Esophagus squamous epithelium (tissue), 5 donors: ENCODE data around the gene ARPC1A. TPM values are rescaled to one million over a fixed set of nuclear protein-coding genes. Genes with fewer than 3 reads are reported as not detected.

Experiments used
- DNase-seq: peaks from one replicate; lab custom pipeline; 2025; lab: John Stamatoyannopoulos, UW
- H3K27ac ChIP-seq, 4 donors: fragments of 200-600 bp; sonication (generic); one replicate each; pipeline ENCODE4 v1.5.1; 2016 to 2019; ENCODE audit warnings: mild to moderate bottlenecking in 1 of 4
- H3K27me3 ChIP-seq, 4 donors: fragments of 200-600 bp; sonication (generic); 1 replicate in 3 of 4; 2 replicates in 1 of 4; pipeline versions ENCODE4 v1.5.1 to v1.6.0; 2017 to 2021; ENCODE audit warnings: antibody characterized with exemption in 1 of 4
- H3K36me3 ChIP-seq, 3 donors: fragments of 200-600 bp; sonication (generic); one replicate each; pipeline ENCODE4 v1.5.1; 2016 to 2019
- H3K4me1 ChIP-seq, 3 donors: fragments of 200-600 bp; sonication (generic); one replicate each; pipeline ENCODE4 v1.5.1; 2017 to 2019
- H3K4me3 ChIP-seq, 4 donors: fragments of 200-600 bp; sonication (generic); 1 replicate in 3 of 4; 2 replicates in 1 of 4; pipeline ENCODE4 v1.5.1; 2016 to 2019; ENCODE audit warnings: mild to moderate bottlenecking in 2 of 4, moderate library complexity in 1 of 4
- H3K9me3 ChIP-seq, 3 donors: fragments of 200-600 bp; sonication (generic); one replicate each; pipeline ENCODE4 v1.5.1; 2016 to 2019
- CTCF ChIP-seq, 6 experiments: fragments of 450-650 bp in 4 of 6; fragments of 200-600 bp in 2 of 6; sonication (generic) in 2 of 6; IDR thresholded peaks; one replicate each; pipeline ENCODE4 v1.5.1; 2016 to 2019; ENCODE audit warnings: antibody characterized with exemption in 6 of 6, mild to moderate bottlenecking in 4 of 6, moderate library complexity in 4 of 6
- POLR2A ChIP-seq, 4 donors: fragments of 450-650 bp; IDR thresholded peaks; one replicate each; pipeline ENCODE4 v1.6.1; 2017; ENCODE audit warnings: antibody characterized with exemption in 4 of 4, mild to moderate bottlenecking in 4 of 4, moderate library complexity in 3 of 4
- WGBS, 2 donors: methylation state at CpG; one replicate each; pipeline ENCODE4 v1.1.5; 2018; 5-methylcytosine and 5-hydroxymethylcytosine counted together
- intact Hi-C: fragments of 100-400 bp; cut with DNase I; formaldehyde crosslinking; loops from one replicate; pipeline ENCODE4 v1.15.0; 2022
- total RNA-seq, 4 donors: library from RNA; depleted of rRNA; stranded (reverse); fragments of >200 nt; gene quantifications; one replicate each; pipeline ENCODE4 v1.1.0, GENCODE V29; 2016
- donor health status: DM: yes; HTN: yes; CAD: no.

Gene ARPC1A
- total RNA-seq, 4 donors from 2014 or later, result 114 to 155 (median 154) TPM

GRCh38 chr7:99406557-99406956 is 80.9 kb downstream of the ARPC1A start:
- H3K4me3 ChIP-seq, result peak overlapping the region in 1 of 4 donors; percentile 74

GRCh38 chr7:99407872-99408378 is 82.2 kb downstream of the ARPC1A start:
- no peaks in the 10 kb centered on the region for H3K27me3 ChIP-seq
- peak overlapping the region; percentile 96 to 99 (median 98) for H3K27ac ChIP-seq
- no peak for DNase-seq
- H3K4me1 ChIP-seq, result peaks cover 22 to 58% (median 24%) of the 10 kb centered on the region in 3 donors
- H3K4me3 ChIP-seq, result peak overlapping the region; percentile 74 to 98 (median 92)
- 0% methylated on average over 24 to 28 of the region's 28 CpGs for WGBS, 2 donors
- no peak for TF ChIP-seq CTCF (IDR thresholded peaks at IDR 0.05)
- TF ChIP-seq POLR2A (IDR thresholded peaks at IDR 0.05), result no peak
- intact Hi-C loops, result no loop called here
- H3K36me3 ChIP-seq, result peaks cover 6 to 56% (median 19%) of the 10 kb centered on the region in 3 donors
- no peaks in the 10 kb centered on the region for H3K9me3 ChIP-seq

More at GRCh38 chr7:99406557-99406956, 80.9 kb downstream of the ARPC1A start:
- Histone ChIP-seq H3K4me1 (peaks cover 22 to 58% (median 24%) of the 10 kb centered on the region in 3 donors), H3K36me3 (peaks cover 6 to 56% (median 20%) of the 10 kb centered on the region in 3 donors), H3K27ac (peak overlapping the region in 1 of 4 donors; percentile 98), H3K9me3 (no peaks in the 10 kb centered on the region), H3K27me3 (no peaks in the 10 kb centered on the region)
- intact Hi-C loops, result no loop called here
- 70 to 83% methylated on average over 1 of the region's 1 CpG for WGBS, 2 donors
- DNase-seq, result no peak
- TF ChIP-seq POLR2A (IDR thresholded peaks at IDR 0.05) (no peak), CTCF (IDR thresholded peaks at IDR 0.05) (no peak)

GRCh38 chr7:99408379-99409191 is 82.9 kb downstream of the ARPC1A start, which contains the start of the genes BUD31 and PDAP1:
BUD31 (plus strand) TSS chr7:99408969; CDS start chr7:99411093, 2,124 bp downstream.
PDAP1 (minus strand) TSS chr7:99408597; CDS start chr7:99408548, 49 bp downstream.
- WGBS, 2 donors, result 1 to 5% methylated on average over 12 to 26 of the region's 72 CpGs
- peak in 3 of 4 donors; percentile 68 to 78 (median 72) for TF ChIP-seq POLR2A (IDR thresholded peaks at IDR 0.05)
- TF ChIP-seq CTCF (IDR thresholded peaks at IDR 0.05), result peak in 3 of 6 experiments; percentile 21 to 44 (median 41)
- Histone ChIP-seq H3K9me3 (no peaks in the 10 kb centered on the region), H3K27me3 (no peaks in the 10 kb centered on the region), H3K4me1 (peaks cover 22 to 58% (median 24%) of the 10 kb centered on the region in 3 donors), H3K36me3 (peaks cover 6 to 56% (median 20%) of the 10 kb centered on the region in 3 donors), H3K4me3 (peak within 1 kb of the TSS; percentile 74 to 98 (median 92)), H3K27ac (peak within 1 kb of the TSS; percentile 96 to 99 (median 98))
- intact Hi-C loops, result no loop called here
- DNase-seq, result peak; percentile 67

- H3K4me3 ChIP-seq, result peak overlapping the region; percentile 74 to 98 (median 92)
- H3K4me1 ChIP-seq, result peaks cover 22 to 56% (median 24%) of the 10 kb centered on the region in 3 donors
- no peaks in the 10 kb centered on the region for H3K27me3 ChIP-seq
- H3K27ac ChIP-seq, result peak overlapping the region; percentile 96 to 99 (median 98)
- TF ChIP-seq POLR2A (IDR thresholded peaks at IDR 0.05) (no peak), CTCF (IDR thresholded peaks at IDR 0.05) (no peak)
- no peaks in the 10 kb centered on the region for H3K9me3 ChIP-seq
- no peak for DNase-seq
- peaks cover 6 to 56% (median 21%) of the 10 kb centered on the region in 3 donors for H3K36me3 ChIP-seq
- intact Hi-C loops, result no loop called here
- WGBS, 2 donors, result 0% methylated on average over 17 to 18 of the region's 18 CpGs
Observed at GRCh38 chr7:99409192-99409572, 83.5 kb downstream of the ARPC1A start.
